ENCODE results near the gene PHF21A. TPM values are rescaled to one million over a fixed set of nuclear protein-coding genes. Genes with fewer than 3 reads are reported as not detected.

Gene PHF21A
- total RNA-seq, 2 experiments from 2014 or later: 37.8 to 38.4 TPM

- ChIA-PET CTCF (interaction anchor here (1.1 to 1.6 kb wide), 2 partner anchors 11 to 16 kb away, joined by 3 read pairs; no protein-coding TSS in a partner anchor), POLR2A (interaction anchor here (0.6 kb wide), 1 partner anchor 1923 kb away, joined by 3 read pairs; no protein-coding TSS in a partner anchor)
- Mint-ChIP-seq H3K4me3 (no peak overlapping the region), H3K9me3 (no peaks in the 10 kb centered on the region), H3K36me3 (ENCODE audit: low read depth) (peaks cover 6% of the 10 kb centered on the region), H3K27me3 (no peaks in the 10 kb centered on the region), H3K27ac (no peak overlapping the region), H3K4me1 (peaks cover 28% of the 10 kb centered on the region)
- no peak for DNase-seq
These were observed 189.0 kb downstream of the PHF21A start for GRCh38 chr11:45932217-45932616.

- Mint-ChIP-seq H3K4me3 (no peak overlapping the region), H3K27me3 (no peaks in the 10 kb centered on the region), H3K4me1 (peaks cover 29% of the 10 kb centered on the region), H3K9me3 (no peaks in the 10 kb centered on the region), H3K36me3 (ENCODE audit: low read depth) (peaks cover 6% of the 10 kb centered on the region), H3K27ac (peak overlapping the region; percentile 44)
- ChIA-PET POLR2A (no interaction called here), CTCF (interaction anchor here (0.9 to 1.6 kb wide), 2 partner anchors 15 to 140 kb away, joined by 3 read pairs; no protein-coding TSS in a partner anchor)
- DNase-seq: no peak
These were observed 189.5 kb downstream of the PHF21A start for GRCh38 chr11:45931739-45932138.

- CTCF ChIA-PET: interaction anchor here (0.9 kb wide), 1 partner anchor 140 kb away, joined by 3 read pairs; no protein-coding TSS in a partner anchor
- POLR2A ChIA-PET: no interaction called here
- no peak for DNase-seq
- H3K27ac Mint-ChIP-seq: peak overlapping the region; percentile 90
- no peak overlapping the region for H3K4me3 Mint-ChIP-seq
- peaks cover 6% of the 10 kb centered on the region for H3K36me3 Mint-ChIP-seq (ENCODE audit: low read depth)
- H3K4me1 Mint-ChIP-seq: peaks cover 29% of the 10 kb centered on the region
- no peaks in the 10 kb centered on the region for H3K9me3 Mint-ChIP-seq
- no peaks in the 10 kb centered on the region for H3K27me3 Mint-ChIP-seq
These were observed 190.2 kb downstream of the PHF21A start for GRCh38 chr11:45930951-45931570.

- peak overlapping the region; percentile 90 for H3K27ac Mint-ChIP-seq
- ChIA-PET CTCF (interaction anchor here (0.5 to 2.9 kb wide), 3 partner anchors 9 to 87 kb away, joined by 3 to 10 read pairs (median 6); partner anchors contain the start of gene PEX16), POLR2A (no interaction called here)
- H3K27me3 Mint-ChIP-seq: no peaks in the 10 kb centered on the region
- DNase-seq: peak; percentile 55
- H3K4me3 Mint-ChIP-seq: peak overlapping the region; percentile 29
- peaks cover 29% of the 10 kb centered on the region for H3K4me1 Mint-ChIP-seq
- no peaks in the 10 kb centered on the region for H3K9me3 Mint-ChIP-seq
- peaks cover 6% of the 10 kb centered on the region for H3K36me3 Mint-ChIP-seq (ENCODE audit: low read depth)
These were observed 191.0 kb downstream of the PHF21A start for GRCh38 chr11:45930031-45930794.

- POLR2A ChIA-PET: no interaction called here
- H3K4me1 Mint-ChIP-seq: peaks cover 29% of the 10 kb centered on the region
- no peak for DNase-seq
- peaks cover 4% of the 10 kb centered on the region for H3K27me3 Mint-ChIP-seq
- H3K9me3 Mint-ChIP-seq: no peaks in the 10 kb centered on the region
- CTCF ChIA-PET: interaction anchor here (0.5 to 2.9 kb wide), 3 partner anchors 10 to 86 kb away, joined by 3 to 10 read pairs (median 6); partner anchors contain the start of gene PEX16
- H3K27ac Mint-ChIP-seq: peak overlapping the region; percentile 90
- H3K4me3 Mint-ChIP-seq: peak overlapping the region; percentile 29
- H3K36me3 Mint-ChIP-seq (ENCODE audit: low read depth): peaks cover 6% of the 10 kb centered on the region
These were observed 191.7 kb downstream of the PHF21A start for GRCh38 chr11:45929486-45930030.

GRCh38 chr11:45928535-45929215, 192.6 kb downstream of the PHF21A start:
- ChIA-PET CTCF (interaction anchor here (1.2 to 2.9 kb wide), 2 partner anchors 10 to 31 kb away, joined by 4 to 10 read pairs; partner anchors contain the start of gene PEX16), POLR2A (no interaction called here)
- peaks cover 6% of the 10 kb centered on the region for H3K36me3 Mint-ChIP-seq (ENCODE audit: low read depth)
- H3K9me3 Mint-ChIP-seq: no peaks in the 10 kb centered on the region
- no peak for DNase-seq
- peaks cover 29% of the 10 kb centered on the region for H3K4me1 Mint-ChIP-seq
- H3K4me3 Mint-ChIP-seq: no peak overlapping the region
- H3K27me3 Mint-ChIP-seq: peaks cover 11% of the 10 kb centered on the region
- H3K27ac Mint-ChIP-seq: peak overlapping the region; percentile 9

GRCh38 chr11:45927684-45928413, 193.4 kb downstream of the PHF21A start:
- Mint-ChIP-seq H3K4me3 (no peak overlapping the region), H3K27me3 (peaks cover 16% of the 10 kb centered on the region), H3K9me3 (no peaks in the 10 kb centered on the region), H3K4me1 (peaks cover 32% of the 10 kb centered on the region), H3K36me3 (ENCODE audit: low read depth) (peaks cover 5% of the 10 kb centered on the region), H3K27ac (peak overlapping the region; percentile 79)
- DNase-seq: no peak
- CTCF ChIA-PET: interaction anchor here (1.2 to 2.9 kb wide), 2 partner anchors 9 to 31 kb away, joined by 4 to 10 read pairs; partner anchors contain the start of gene PEX16
- POLR2A ChIA-PET: interaction anchor here (0.6 kb wide), 1 partner anchor 9 kb away, joined by 3 read pairs; no protein-coding TSS in a partner anchor

GRCh38 chr11:45927332-45927683, 193.9 kb downstream of the PHF21A start:
- peak overlapping the region; percentile 79 for H3K27ac Mint-ChIP-seq

GRCh38 chr11:45926536-45927331, 194.5 kb downstream of the PHF21A start:
- no peak for DNase-seq
- peaks cover 2% of the 10 kb centered on the region for H3K36me3 Mint-ChIP-seq (ENCODE audit: low read depth)
- no peak overlapping the region for H3K4me3 Mint-ChIP-seq
- no peaks in the 10 kb centered on the region for H3K9me3 Mint-ChIP-seq
- CTCF ChIA-PET: interaction anchor here (1.1 to 1.6 kb wide), 2 partner anchors 10 to 21 kb away, joined by 3 to 5 read pairs; no protein-coding TSS in a partner anchor
- POLR2A ChIA-PET: no interaction called here
- peaks cover 32% of the 10 kb centered on the region for H3K4me1 Mint-ChIP-seq
- H3K27ac Mint-ChIP-seq: peak overlapping the region; percentile 46
- peaks cover 17% of the 10 kb centered on the region for H3K27me3 Mint-ChIP-seq

More at GRCh38 chr11:45927332-45927683, 193.9 kb downstream of the PHF21A start:
- POLR2A ChIA-PET: interaction anchor here (0.6 kb wide), 1 partner anchor 8 kb away, joined by 3 read pairs; no protein-coding TSS in a partner anchor
- CTCF ChIA-PET: interaction anchor here (1.1 to 2.9 kb wide), 3 partner anchors 8 to 21 kb away, joined by 3 to 10 read pairs (median 5); partner anchors contain the start of gene PEX16
- DNase-seq: no peak
- Mint-ChIP-seq H3K4me3 (no peak overlapping the region), H3K9me3 (no peaks in the 10 kb centered on the region), H3K36me3 (ENCODE audit: low read depth) (peaks cover 3% of the 10 kb centered on the region), H3K27me3 (peaks cover 16% of the 10 kb centered on the region), H3K4me1 (peaks cover 32% of the 10 kb centered on the region)

GRCh38 chr11:45926001-45926401, 195.3 kb downstream of the PHF21A start:
- Mint-ChIP-seq H3K9me3 (no peaks in the 10 kb centered on the region), H3K36me3 (ENCODE audit: low read depth) (peaks cover 4% of the 10 kb centered on the region), H3K4me1 (peaks cover 29% of the 10 kb centered on the region), H3K4me3 (no peak overlapping the region), H3K27me3 (peaks cover 22% of the 10 kb centered on the region), H3K27ac (peak overlapping the region; percentile 36)
- CTCF ChIA-PET: interaction anchor here (1.1 to 1.6 kb wide), 2 partner anchors 10 to 20 kb away, joined by 3 to 5 read pairs; no protein-coding TSS in a partner anchor
- DNase-seq: no peak
- POLR2A ChIA-PET: no interaction called here

GRCh38 chr11:45925550-45925949, 195.7 kb downstream of the PHF21A start:
- ChIA-PET CTCF (interaction anchor here (0.5 to 1.6 kb wide), 3 partner anchors 19 to 157 kb away, joined by 3 to 5 read pairs (median 4); no protein-coding TSS in a partner anchor), POLR2A (no interaction called here)
- no peak for DNase-seq
- Mint-ChIP-seq H3K4me1 (peaks cover 25% of the 10 kb centered on the region), H3K9me3 (no peaks in the 10 kb centered on the region), H3K36me3 (ENCODE audit: low read depth) (peaks cover 4% of the 10 kb centered on the region), H3K27ac (no peak overlapping the region), H3K27me3 (peaks cover 22% of the 10 kb centered on the region), H3K4me3 (no peak overlapping the region)
